H9 (cell line): ENCODE results near the gene C10orf120. TPM values are rescaled to one million over a fixed set of nuclear protein-coding genes. Genes with fewer than 3 reads are reported as not detected.
A peak's percentile ranks its signal among the peaks of the same experiment; 100 is the strongest.

Experiments
- DNase-seq: peaks from one replicate; pipeline ENCODE4 v3.0.0-alpha.2; 2017
- H2AFZ ChIP-seq: one replicate; pipeline ENCODE4 v1.6.1; 2013; ENCODE audit warnings: mild to moderate bottlenecking, low read length, control low read depth, moderate library complexity
- H2AK5ac ChIP-seq: 2 replicates; pipeline ENCODE4 v1.6.1; 2013; ENCODE audit warnings: low read length, control low read depth, mixed read lengths; ENCODE audit not compliant: insufficient read length
- H2BK120ac ChIP-seq: one replicate; pipeline ENCODE4 v1.6.1; 2013; ENCODE audit warnings: low read depth, mild to moderate bottlenecking, low read length, control low read depth, inconsistent platforms; ENCODE audit not compliant: poor library complexity, severe bottlenecking
- H2BK12ac ChIP-seq: 2 replicates; pipeline ENCODE4 v1.6.1; 2013; ENCODE audit warnings: low read length, control low read depth, mixed read lengths, low read depth; ENCODE audit not compliant: insufficient read length
- H2BK15ac ChIP-seq: 2 replicates; pipeline ENCODE4 v1.6.1; 2013; ENCODE audit warnings: low read depth, low read length, control low read depth
- H2BK20ac ChIP-seq: one replicate; pipeline ENCODE4 v1.6.1; 2013; ENCODE audit warnings: low read depth, mild to moderate bottlenecking, low read length, control low read depth, inconsistent platforms; ENCODE audit not compliant: poor library complexity, severe bottlenecking
- H2BK5ac ChIP-seq: 2 replicates; pipeline ENCODE4 v1.6.1; 2013; ENCODE audit warnings: low read length, control low read depth, mixed read lengths; ENCODE audit not compliant: insufficient read length
- H3K14ac ChIP-seq: 2 replicates; pipeline ENCODE4 v1.6.1; 2013; ENCODE audit warnings: low read length, control low read depth; ENCODE audit not compliant: insufficient read depth
- H3K18ac ChIP-seq: 2 replicates; pipeline ENCODE4 v1.6.1; 2013; ENCODE audit warnings: low read depth, mild to moderate bottlenecking, mixed read lengths, low read length, control low read depth; ENCODE audit not compliant: insufficient read length
- H3K23ac ChIP-seq: 2 replicates; pipeline ENCODE4 v1.6.1; 2013; ENCODE audit warnings: low read length, control low read depth, mixed read lengths, low read depth; ENCODE audit not compliant: insufficient read length
- H3K23me2 ChIP-seq: 2 replicates; pipeline ENCODE4 v1.6.1; 2013; ENCODE audit warnings: low read depth, mild to moderate bottlenecking, mixed read lengths, low read length, control low read depth; ENCODE audit not compliant: insufficient read length, poor library complexity, severe bottlenecking
- H3K27ac ChIP-seq: 2 replicates; pipeline ENCODE4 v1.5.1; 2013; ENCODE audit warnings: low read length, control low read depth, mixed read lengths, low read depth; ENCODE audit not compliant: insufficient read length
- H3K27me3 ChIP-seq: 2 replicates; pipeline ENCODE4 v1.6.1; 2013; ENCODE audit warnings: low read length, control low read depth, inconsistent platforms; ENCODE audit not compliant: insufficient read depth
- H3K4ac ChIP-seq: 2 replicates; pipeline ENCODE4 v1.6.1; 2013; ENCODE audit warnings: low read depth, mild to moderate bottlenecking, control low read depth, inconsistent platforms, low read length, moderate library complexity
- H3K4me1 ChIP-seq: 2 replicates; pipeline ENCODE4 v1.6.1; 2013; ENCODE audit warnings: low read length, control low read depth, inconsistent platforms; ENCODE audit not compliant: insufficient read depth
- H3K4me2 ChIP-seq: 2 replicates; pipeline ENCODE4 v1.6.1; 2013; ENCODE audit warnings: low read length, control low read depth, mixed read lengths; ENCODE audit not compliant: insufficient read length, insufficient read depth
- H3K56ac ChIP-seq: 2 replicates; pipeline ENCODE4 v1.6.1; 2013; ENCODE audit warnings: low read depth, mild to moderate bottlenecking, mixed read lengths, low read length, control low read depth; ENCODE audit not compliant: insufficient read length
- H3K79me1 ChIP-seq: 2 replicates; pipeline ENCODE4 v1.6.1; 2013; ENCODE audit warnings: low read depth, mild to moderate bottlenecking, moderate library complexity, low read length, control low read depth, inconsistent platforms; ENCODE audit not compliant: insufficient read depth, poor library complexity, severe bottlenecking
- H3K79me2 ChIP-seq: 2 replicates; pipeline ENCODE4 v1.6.1; 2013; ENCODE audit warnings: low read length, control low read depth, inconsistent platforms; ENCODE audit not compliant: insufficient read depth
- H3K9ac ChIP-seq: 2 replicates; pipeline ENCODE4 v1.6.1; 2013; ENCODE audit warnings: low read length, control low read depth, mixed read lengths; ENCODE audit not compliant: insufficient read length; ENCODE audit errors: extremely low read depth
- H3K9me3 ChIP-seq: one replicate; pipeline ENCODE4 v1.6.1; 2013; ENCODE audit warnings: low read depth, low read length, inconsistent platforms; ENCODE audit not compliant: control insufficient read depth
- H3T11ph ChIP-seq: one replicate; pipeline ENCODE4 v1.6.1; 2013; ENCODE audit warnings: mild to moderate bottlenecking, low read length, control low read depth, inconsistent platforms
- H4K20me1 ChIP-seq: one replicate; pipeline ENCODE4 v1.6.1; 2013; ENCODE audit not compliant: control insufficient read depth, insufficient read length, insufficient read depth
- H4K5ac ChIP-seq: 2 replicates; pipeline ENCODE4 v1.6.1; 2013; ENCODE audit warnings: low read depth, mild to moderate bottlenecking, mixed read lengths, low read length, control low read depth; ENCODE audit not compliant: insufficient read length
- H4K8ac ChIP-seq: replicated peaks from 2 replicates; pipeline ENCODE4 v1.6.1; 2013; ENCODE audit warnings: low read length, control low read depth, mixed read lengths, low read depth; ENCODE audit not compliant: insufficient read length
- H4K91ac ChIP-seq: 2 replicates; pipeline ENCODE4 v1.6.1; 2013; ENCODE audit warnings: low read depth, mild to moderate bottlenecking, moderate library complexity, mixed read lengths, low read length, control low read depth; ENCODE audit not compliant: insufficient read length
- H3K27ac Mint-ChIP-seq, 3 experiments: 2 replicates in 2 of 3; 3 replicates in 1 of 3; pipeline ENCODE4 v1.8.0; 2020 to 2021; ENCODE audit warnings: mixed read lengths in 3 of 3, mild to moderate bottlenecking in 1 of 3, moderate library complexity in 1 of 3
- H3K27me3 Mint-ChIP-seq: 2 replicates; pipeline ENCODE4 v1.8.0; 2021; ENCODE audit warnings: low read depth, mild to moderate bottlenecking, moderate library complexity, mixed read lengths
- H3K36me3 Mint-ChIP-seq, 3 experiments: 2 replicates in 2 of 3; 3 replicates in 1 of 3; pipeline ENCODE4 v1.8.0; 2020 to 2021; ENCODE audit warnings: low read depth in 3 of 3, mixed read lengths in 3 of 3; ENCODE audit not compliant: insufficient read depth in 1 of 3
- H3K4me1 Mint-ChIP-seq, 2 experiments: 2 replicates each; pipeline ENCODE4 v1.8.0; 2020; ENCODE audit warnings: mixed read lengths in 2 of 2
- H3K4me3 Mint-ChIP-seq, 2 experiments: 2 replicates in 1 of 2; 3 replicates in 1 of 2; pipeline ENCODE4 v1.8.0; 2020 to 2021; ENCODE audit warnings: mild to moderate bottlenecking in 2 of 2, mixed read lengths in 2 of 2, moderate library complexity in 1 of 2
- H3K9me3 Mint-ChIP-seq, 2 experiments: 2 replicates in 1 of 2; 3 replicates in 1 of 2; pipeline ENCODE4 v1.8.0; 2020; ENCODE audit warnings: mild to moderate bottlenecking in 2 of 2, mixed read lengths in 2 of 2, moderate library complexity in 1 of 2
- CTCF ChIP-seq: fragments of 200-600 bp; sonication (generic); conservative IDR thresholded peaks from 3 replicates; pipeline ENCODE4 v1.8.0; 2021; ENCODE audit warnings: antibody characterized with exemption, mild to moderate bottlenecking
- WGBS: extraction: QIAGEN DNeasy Blood & Tissue Kit; methylation state at CpG from one replicate; pipeline ENCODE4 v1.1.7; 2013; ENCODE audit warnings: missing lambda C conversion rate, low lambda C conversion rate, mixed read lengths; ENCODE audit not compliant: insufficient read length; ENCODE audit errors: extremely low coverage; 5-methylcytosine and 5-hydroxymethylcytosine counted together
- total RNA-seq: library from RNA; stranded (reverse); gene quantifications from 2 replicates; pipeline ENCODE4 v1.2.1, GENCODE V29; 2021

C10orf120 gene
- total RNA-seq, 1 experiment from 2014 or later: not detected

- WGBS: 100% methylated on average over 1 of the region's 9 CpGs
- DNase-seq: peak; percentile 83
- peaks cover 21 to 26% of the 10 kb centered on the region in 2 experiments for H3K4me1 Mint-ChIP-seq
These were observed 4.1 kb upstream of the C10orf120 start for GRCh38 chr10:122703483-122704448.

More at GRCh38 chr10:122703483-122704448, 4.1 kb upstream of the C10orf120 start:
- Histone ChIP-seq H4K8ac (no peak overlapping the region), H3K14ac (no peak overlapping the region), H2BK120ac (no peak overlapping the region), H2AK5ac (no peak overlapping the region), H3K79me2 (no peaks in the 10 kb centered on the region; the same call in 1 of the 2 replicates), H2BK12ac (no peak overlapping the region), H3K9me3 (no peaks in the 10 kb centered on the region), H3K23me2 (no peaks in the 10 kb centered on the region), H3K18ac (no peak overlapping the region), H2AFZ (no peak overlapping the region), H3K56ac (no peak overlapping the region), H3K27ac (no peak overlapping the region), H3K79me1 (no peaks in the 10 kb centered on the region), H3K27me3 (no peaks in the 10 kb centered on the region), H3K9ac (no peak overlapping the region), H4K20me1 (no peaks in the 10 kb centered on the region), H4K5ac (no peak overlapping the region), H2BK15ac (no peak overlapping the region), H2BK20ac (no peak overlapping the region), H3T11ph (no peak overlapping the region), H4K91ac (no peak overlapping the region), H3K4me2 (no peak overlapping the region), H2BK5ac (no peak overlapping the region), H3K4ac (no peak overlapping the region), H3K23ac (no peak overlapping the region), H3K4me1 (no peaks in the 10 kb centered on the region)
- TF ChIP-seq CTCF: peak; percentile 96
- Mint-ChIP-seq H3K36me3 (no peaks in the 10 kb centered on the region), H3K4me3 (no peak overlapping the region), H3K27ac (no peak overlapping the region), H3K27me3 (no peaks in the 10 kb centered on the region), H3K9me3 (no peaks in the 10 kb centered on the region)
